HL-60 (cell line): Measurements from ENCODE around the gene CNGB1.

Experiments used
- CTCF ChIP-seq: IDR thresholded peaks from one replicate; pipeline ENCODE4 v1.5.1; 2011; ENCODE audit warnings: low read length, control low read depth, inconsistent platforms; ENCODE audit not compliant: insufficient read depth
- GABPA ChIP-seq: IDR thresholded peaks from 2 replicates; pipeline ENCODE4 v1.6.1; 2012; ENCODE audit warnings: low read depth
- REST ChIP-seq: IDR thresholded peaks from 2 replicates; pipeline ENCODE4 v1.6.1; 2012; ENCODE audit warnings: low read depth; ENCODE audit not compliant: insufficient replicate concordance

GRCh38 chr16:57994361-57994760 lies 23.4 kb upstream of the CNGB1 start:
- TF ChIP-seq CTCF (no peak), REST (no peak), GABPA (no peak)
